H1 (cell line): ENCODE data around the gene GH2. TPM values are rescaled to one million over a fixed set of nuclear protein-coding genes. Genes with fewer than 3 reads are reported as not detected.

Experiments
- CTCF ChIA-PET: fragments of 300-600 bp; sonication (Branson Sonifier 250); formaldehyde crosslinking; loops from one replicate; lab custom pipeline; 2021; ENCODE audit not compliant: partially characterized antibody; lab: Charles Lee
- POLR2A ChIA-PET: fragments of 300-600 bp; sonication (Branson Sonifier 250); formaldehyde crosslinking; loops from one replicate; lab custom pipeline; 2021; ENCODE audit warnings: inconsistent platforms; ENCODE audit not compliant: partially characterized antibody; lab: Charles Lee
- DNase-seq, 2 experiments: peaks; one replicate each; pipeline versions ENCODE4 v3.0.0 to v3.0.0-alpha.2; 2010 to 2022; ENCODE audit warnings: low spot score in 2 of 2, low read depth in 1 of 2, mixed read lengths in 1 of 2
- FAIRE-seq: peaks from 2 replicates; lab custom pipeline; 2011; peaks lifted over from hg19 to GRCh38; lab: Jason Lieb, UNC
- H2AFZ ChIP-seq: 2 replicates; pipeline ENCODE4 v1.8.1; 2012; ENCODE audit warnings: low read length, inconsistent platforms
- H2AK5ac ChIP-seq: 2 replicates; pipeline ENCODE4 v1.6.1; 2013; ENCODE audit warnings: low read depth, low read length
- H2BK120ac ChIP-seq: replicated peaks from 2 replicates; pipeline ENCODE3; 2013; ENCODE audit warnings: low read depth, low read length, inconsistent platforms
- H2BK12ac ChIP-seq: 2 replicates; pipeline ENCODE4 v1.6.1; 2013; ENCODE audit warnings: low read depth, low read length
- H2BK15ac ChIP-seq: 2 replicates; pipeline ENCODE4 v1.6.1; 2013; ENCODE audit warnings: low read length
- H2BK20ac ChIP-seq: 2 replicates; pipeline ENCODE4 v1.6.1; 2013; ENCODE audit warnings: low read length
- H2BK5ac ChIP-seq: 2 replicates; pipeline ENCODE4 v1.6.1; 2013; ENCODE audit warnings: low read depth, low read length
- H3K14ac ChIP-seq: 2 replicates; pipeline ENCODE4 v1.6.1; 2013; ENCODE audit warnings: inconsistent platforms; ENCODE audit not compliant: insufficient read length
- H3K18ac ChIP-seq: 2 replicates; pipeline ENCODE4 v1.6.1; 2013; ENCODE audit warnings: low read length; ENCODE audit errors: extremely low read depth
- H3K23ac ChIP-seq: 2 replicates; pipeline ENCODE4 v1.6.1; 2013; ENCODE audit warnings: inconsistent platforms; ENCODE audit not compliant: insufficient read length
- H3K23me2 ChIP-seq: 2 replicates; pipeline ENCODE4 v1.6.1; 2013; ENCODE audit warnings: low read depth, low read length
- H3K27ac ChIP-seq: 2 replicates; pipeline ENCODE4 v1.6.1; 2011; ENCODE audit warnings: low read depth, low read length, inconsistent platforms
- H3K27me3 ChIP-seq, 4 experiments: replicated peaks in 1 of 4; 1 replicate in 1 of 4; 2 replicates in 3 of 4; pipeline versions ENCODE4 v1.6.1 to v1.8.1; 2011 to 2013; ENCODE audit warnings: low read length in 3 of 4, mild to moderate bottlenecking in 3 of 4, inconsistent platforms in 2 of 4, mixed read lengths in 2 of 4, moderate library complexity in 1 of 4; ENCODE audit not compliant: control insufficient read depth in 3 of 4, insufficient read depth in 3 of 4; ENCODE audit errors: extremely low read depth in 1 of 4
- H3K36me3 ChIP-seq, 4 experiments: 2 replicates each; pipeline versions ENCODE4 v1.6.1 to v1.8.1; 2011 to 2013; ENCODE audit warnings: mild to moderate bottlenecking in 4 of 4, low read length in 3 of 4, moderate library complexity in 2 of 4, control low read depth in 1 of 4, inconsistent platforms in 1 of 4; ENCODE audit not compliant: insufficient read depth in 4 of 4, control insufficient read depth in 2 of 4
- H3K4ac ChIP-seq: replicated peaks from 2 replicates; pipeline ENCODE3; 2013; ENCODE audit warnings: low read length, low read depth, mixed read lengths, inconsistent platforms; ENCODE audit not compliant: insufficient read length
- H3K4me1 ChIP-seq, 4 experiments: replicated peaks in 1 of 4; 1 replicate in 1 of 4; 2 replicates in 3 of 4; pipeline versions ENCODE4 v1.6.1 to v1.8.1; 2011 to 2013; ENCODE audit warnings: low read length in 3 of 4, inconsistent platforms in 2 of 4, mixed read lengths in 1 of 4; ENCODE audit not compliant: insufficient read depth in 4 of 4, control insufficient read depth in 3 of 4
- H3K4me2 ChIP-seq, 2 experiments: 2 replicates each; pipeline versions ENCODE4 v1.6.1 to v1.8.1; 2011 to 2013; ENCODE audit warnings: low read depth in 2 of 2, low read length in 2 of 2, control low read depth in 1 of 2, inconsistent platforms in 1 of 2, mild to moderate bottlenecking in 1 of 2; ENCODE audit not compliant: insufficient read depth in 1 of 2
- H3K4me3 ChIP-seq, 4 experiments: fragments of 200-600, 300-600 bp in 1 of 4; sonication (generic), shearing (Covaris generic), sonication (Bioruptor Twin) in 1 of 4; 2 replicates each; pipeline versions ENCODE4 v1.5.1 to v1.8.1; 2011 to 2016; ENCODE audit warnings: low read length in 4 of 4, low read depth in 3 of 4, control low read depth in 2 of 4, inconsistent platforms in 2 of 4, mild to moderate bottlenecking in 2 of 4, mixed read lengths in 1 of 4, moderate library complexity in 1 of 4; ENCODE audit not compliant: insufficient read depth in 2 of 4; ENCODE audit errors: extremely low read depth in 1 of 4
- H3K56ac ChIP-seq: replicated peaks from 2 replicates; pipeline ENCODE3; 2013; ENCODE audit warnings: low read depth, mild to moderate bottlenecking, mixed read lengths, low read length, inconsistent platforms; ENCODE audit not compliant: insufficient read length
- H3K79me1 ChIP-seq: 2 replicates; pipeline ENCODE4 v1.6.1; 2013; ENCODE audit warnings: low read depth, low read length, control low read depth
- H3K79me2 ChIP-seq, 2 experiments: 2 replicates each; pipeline versions ENCODE4 v1.6.1 to v1.8.1; 2012 to 2013; ENCODE audit warnings: low read length in 2 of 2, mild to moderate bottlenecking in 2 of 2, inconsistent platforms in 1 of 2; ENCODE audit not compliant: insufficient read depth in 2 of 2, control insufficient read depth in 1 of 2
- H3K9ac ChIP-seq, 4 experiments: replicated peaks in 1 of 4; 1 replicate in 1 of 4; 2 replicates in 3 of 4; pipeline versions ENCODE4 v1.6.1 to v1.8.1; 2011 to 2013; ENCODE audit warnings: low read depth in 3 of 4, low read length in 3 of 4, control low read depth in 2 of 4, mild to moderate bottlenecking in 2 of 4, moderate library complexity in 2 of 4, inconsistent platforms in 1 of 4; ENCODE audit errors: extremely low read depth in 1 of 4
- H3K9me3 ChIP-seq, 2 experiments: 2 replicates each; pipeline versions ENCODE4 v1.6.1 to v1.8.1; 2012 to 2013; ENCODE audit warnings: mild to moderate bottlenecking in 2 of 2, moderate library complexity in 2 of 2, control low read depth in 1 of 2, inconsistent platforms in 1 of 2, low read depth in 1 of 2, low read length in 1 of 2, mixed read lengths in 1 of 2; ENCODE audit not compliant: insufficient read depth in 2 of 2
- H4K20me1 ChIP-seq, 2 experiments: replicated peaks in 1 of 2; 2 replicates each; pipeline versions ENCODE3 to v1.8.1; 2011 to 2013; ENCODE audit warnings: inconsistent platforms in 2 of 2, low read length in 2 of 2, mild to moderate bottlenecking in 1 of 2; ENCODE audit not compliant: insufficient read depth in 2 of 2, control insufficient read depth in 1 of 2
- H4K5ac ChIP-seq: 2 replicates; pipeline ENCODE4 v1.6.1; 2013; ENCODE audit warnings: low read length, low read depth, mixed read lengths, inconsistent platforms; ENCODE audit not compliant: insufficient read length
- H4K8ac ChIP-seq: 2 replicates; pipeline ENCODE4 v1.8.0; 2013; ENCODE audit warnings: mild to moderate bottlenecking, moderate library complexity, low read length, inconsistent platforms; ENCODE audit not compliant: insufficient read depth; ENCODE audit errors: extremely low read depth
- H4K91ac ChIP-seq: replicated peaks from 2 replicates; pipeline ENCODE3; 2013; ENCODE audit warnings: low read length, mixed read lengths, inconsistent platforms; ENCODE audit not compliant: insufficient read length
- KDM4A ChIP-seq: IDR thresholded peaks from one replicate; pipeline ENCODE4 v1.7.1; 2012; ENCODE audit warnings: low read depth, mild to moderate bottlenecking, moderate library complexity, low read length, inconsistent platforms; ENCODE audit not compliant: severe bottlenecking
- SAP30 ChIP-seq: fragments of 300-600 bp; sonication (generic); IDR thresholded peaks from 2 replicates; pipeline ENCODE4 v1.7.1; 2012; ENCODE audit warnings: low read length, moderate library complexity, mild to moderate bottlenecking, inconsistent platforms; ENCODE audit not compliant: insufficient read depth, insufficient replicate concordance
- WGBS, 2 experiments: shearing (Covaris generic) in 1 of 2; methylation state at CpG; one replicate each; pipeline versions ENCODE4 v1.1.6 to v1.1.7; 2013 to 2015; ENCODE audit warnings: low lambda C conversion rate in 2 of 2, mixed read lengths in 2 of 2, inconsistent platforms in 1 of 2, low coverage in 1 of 2, missing lambda C conversion rate in 1 of 2; ENCODE audit not compliant: insufficient replicate concordance in 2 of 2, insufficient coverage in 1 of 2, insufficient read length in 1 of 2; ENCODE audit errors: extremely low coverage in 1 of 2, missing lambda C conversion rate in 1 of 2; 5-methylcytosine and 5-hydroxymethylcytosine counted together
- polyA plus RNA-seq, 7 experiments: library from polyadenylated mRNA; depleted of rRNA in 3 of 7; stranded (reverse) in 5 of 7; unstranded in 2 of 7; fragments of >200 nt in 5 of 7; fragments of 200-250 nt in 2 of 7; gene quantifications; 1 replicate in 5 of 7; 2 replicates in 1 of 7; 4 replicates in 1 of 7; pipeline versions ENCODE4 v1.2.1 to v1.2.3, GENCODE V29; 2011 to 2013; ENCODE audit warnings: missing spikeins in 2 of 7, mixed read lengths in 2 of 7
- total RNA-seq: library from RNA; stranded (reverse); fragmentation: NEBNext Ultra II Directional; extraction: Animal tissue kit (Norgen Biotek cat#: 25700); gene quantifications from 2 replicates; pipeline ENCODE4 v1.2.1, GENCODE V29; 2021

Gene GH2
- total and polyA plus RNA-seq, 2 of the 8 experiments (the other 6 are each of a cell fraction or from before 2014, with no cell fraction given): 0.60 to 1.5 TPM

- peaks cover 3 to 28% (median 26%) of the 10 kb centered on the region in 4 experiments for H3K4me1 ChIP-seq
- peak overlapping the region; percentile 8 for H3K4ac ChIP-seq
- DNase-seq: no peak
- H3K14ac ChIP-seq: no peak overlapping the region
- H2BK12ac ChIP-seq: peak overlapping the region; percentile 68; the same call in 1 of the 2 replicates
- no peak overlapping the region for H4K8ac ChIP-seq
- ChIA-PET POLR2A (interaction anchor here (0.7 to 27.8 kb wide), 3 partner anchors 9 to 68 kb away, joined by 3 to 593 read pairs (median 13); partner anchors contain the start of genes CCDC47, DDX42, FTSJ3 and PSMC5), CTCF (interaction anchor here (0.6 to 1.4 kb wide), 6 partner anchors 9 to 176 kb away, joined by 3 to 7 read pairs (median 4); partner anchors contain the start of gene PSMC5)
- no peak overlapping the region for H3K27ac ChIP-seq
- H3K27me3 ChIP-seq: peaks cover 0 to 4% (median 1%) of the 10 kb centered on the region in 4 experiments; a peak in 2 of 7 replicates
- WGBS, 2 experiments: 22% methylated on average over 26 of the region's 26 CpGs; no CpG with 5 or more reads in 1 of the 2 experiments
- H3K9ac ChIP-seq: peak overlapping the region; percentile 8 to 81 (median 73)
- H3K4me2 ChIP-seq: peak overlapping the region; percentile 93
- peak overlapping the region; percentile 24 for H3K18ac ChIP-seq
- H3K23me2 ChIP-seq: peaks cover 8% of the 10 kb centered on the region
- peaks cover 20% of the 10 kb centered on the region for H3K79me1 ChIP-seq
- peak overlapping the region; percentile 73 for H3K56ac ChIP-seq
- no peak for FAIRE-seq
- H4K20me1 ChIP-seq: peaks cover 1 to 4% of the 10 kb centered on the region in 2 experiments
- H4K91ac ChIP-seq: peak overlapping the region; percentile 14
- H2AK5ac ChIP-seq: peak overlapping the region; percentile 55; the same call in 1 of the 2 replicates
- no peak overlapping the region for H2BK120ac ChIP-seq
- H2BK20ac ChIP-seq: no peak overlapping the region
- no peak overlapping the region for H3K23ac ChIP-seq
- H2BK5ac ChIP-seq: peak overlapping the region; percentile 73; the same call in 1 of the 2 replicates
- H3K36me3 ChIP-seq: peaks cover 0 to 3% (median 1%) of the 10 kb centered on the region in 4 experiments; a peak in 2 of 8 replicates
- no peaks in the 10 kb centered on the region for H3K9me3 ChIP-seq
- H2AFZ ChIP-seq: no peak overlapping the region
- peaks cover 11 to 42% of the 10 kb centered on the region in 2 experiments for H3K79me2 ChIP-seq
- H4K5ac ChIP-seq: no peak overlapping the region
- no peak for TF ChIP-seq KDM4A
- TF ChIP-seq SAP30: peak; percentile 7
- peak overlapping the region; percentile 76 to 97 (median 83) for H3K4me3 ChIP-seq
- peak overlapping the region; percentile 18; the same call in 1 of the 2 replicates for H2BK15ac ChIP-seq
Observed at GRCh38 chr17:63841350-63842172, 40.2 kb downstream of the GH2 start.
